ENCODE results near the gene SSC5D.
"Not testable (repeated sequence)": the region's sequence is repeated elsewhere in the genome, so short reads cannot be mapped to it uniquely, and the experiment has no call there.

SSC5D gene

GRCh38 chr19:55487924-55488687, at the start of gene SSC5D:
Gene SSC5D, plus strand, starts transcription at chr19:55488436. Its CDS starts 154 bp downstream, at chr19:55488590.
- DNase-seq, result peak; percentile 87

DNA sequence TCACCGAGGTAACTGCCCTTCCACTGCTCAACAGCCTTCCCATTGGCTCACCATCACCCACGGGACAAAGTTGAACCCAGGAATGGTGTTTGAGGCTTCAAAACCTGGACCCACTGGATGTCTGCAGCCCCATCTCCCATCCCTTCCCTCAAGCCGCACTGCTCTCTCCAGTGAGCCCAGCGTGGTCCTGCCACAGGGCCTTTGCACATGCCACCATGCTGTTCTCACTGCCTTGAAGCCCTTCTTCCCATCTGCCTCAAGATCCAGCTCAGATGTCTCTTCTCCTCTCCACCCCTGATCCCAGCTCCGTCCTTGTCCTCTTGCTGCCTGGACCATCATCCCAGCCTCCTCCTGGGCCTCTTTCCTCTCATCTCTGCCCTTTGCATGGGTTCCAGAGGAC, 49.2 kb upstream of the SSC5D start:
- no peak for DNase-seq

- no peak for DNase-seq
Measured at GRCh38 chr19:55440411-55441105, 47.7 kb upstream of the SSC5D start.

- DNase-seq, result no peak
Measured at GRCh38 chr19:55441319-55441691, 46.9 kb upstream of the SSC5D start.

DNA sequence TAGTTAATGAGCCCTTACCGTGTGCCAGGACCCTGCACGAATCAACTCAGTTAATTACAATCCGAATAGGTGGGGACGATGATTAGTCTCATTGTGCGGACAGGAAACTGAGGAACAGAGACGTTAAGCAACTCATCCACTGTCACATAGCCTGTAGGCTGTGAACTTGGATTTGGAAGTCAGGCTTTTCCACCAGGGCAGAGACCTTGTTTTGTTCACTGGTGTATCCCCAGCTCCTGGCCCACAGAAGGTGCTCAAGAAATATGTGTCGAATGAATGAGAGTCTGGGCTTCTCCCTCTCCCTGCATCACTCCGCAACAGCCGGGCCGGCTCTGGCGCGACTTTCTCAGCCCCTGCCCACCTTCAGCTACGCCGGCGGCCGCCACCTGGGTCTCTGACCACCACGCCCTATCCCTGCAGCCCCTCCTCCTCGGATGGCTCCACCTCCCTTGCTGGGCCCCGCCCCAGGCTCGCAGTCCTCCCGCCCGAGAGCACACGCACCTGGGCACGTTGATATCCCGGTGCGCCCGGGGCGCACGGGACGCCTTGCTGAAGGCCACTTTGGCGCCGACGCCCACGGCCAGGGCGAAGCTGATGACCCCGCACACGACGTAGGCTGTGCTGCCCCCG, 46.4 kb upstream of the SSC5D start:
- no peak for DNase-seq

DNA sequence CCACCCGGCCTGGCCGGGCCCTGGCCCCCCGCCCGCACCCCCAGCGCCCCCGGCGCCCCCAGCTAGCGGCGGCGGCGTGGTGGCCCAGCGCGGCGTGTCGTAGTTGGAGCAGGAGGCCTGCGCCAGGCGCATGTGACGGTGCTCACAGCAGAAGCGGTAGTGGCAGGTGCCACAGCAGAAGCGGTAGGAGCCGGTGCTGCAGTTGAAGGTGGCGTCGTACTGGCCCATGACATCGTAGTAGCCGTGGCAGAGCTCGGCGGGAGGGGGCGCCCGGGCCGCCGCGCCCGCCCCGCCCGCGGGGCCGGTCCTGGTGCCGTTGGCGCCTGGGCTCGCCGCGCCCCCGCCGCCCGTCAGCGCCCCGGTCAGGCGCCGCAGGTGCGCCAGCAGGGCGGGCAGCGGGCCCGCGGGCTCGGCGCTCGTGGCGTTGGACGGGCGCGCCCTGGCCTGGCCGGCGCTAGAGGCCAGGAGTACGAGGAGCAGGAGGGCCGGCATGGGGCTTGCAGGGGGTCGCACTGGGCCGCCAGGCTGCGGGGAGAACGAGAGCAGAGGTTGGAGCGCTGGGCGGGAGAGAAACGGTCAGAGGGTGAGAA, 45.8 kb upstream of the SSC5D start:
- DNase-seq, result no peak

GRCh38 chr19:55443045-55443823, 45.0 kb upstream of the SSC5D start, which contains the start of gene SHISA7:
Gene SHISA7, minus strand, starts transcription at chr19:55443300. Its CDS starts 437 bp downstream, at chr19:55442863.
- DNase-seq, result no peak

DNA sequence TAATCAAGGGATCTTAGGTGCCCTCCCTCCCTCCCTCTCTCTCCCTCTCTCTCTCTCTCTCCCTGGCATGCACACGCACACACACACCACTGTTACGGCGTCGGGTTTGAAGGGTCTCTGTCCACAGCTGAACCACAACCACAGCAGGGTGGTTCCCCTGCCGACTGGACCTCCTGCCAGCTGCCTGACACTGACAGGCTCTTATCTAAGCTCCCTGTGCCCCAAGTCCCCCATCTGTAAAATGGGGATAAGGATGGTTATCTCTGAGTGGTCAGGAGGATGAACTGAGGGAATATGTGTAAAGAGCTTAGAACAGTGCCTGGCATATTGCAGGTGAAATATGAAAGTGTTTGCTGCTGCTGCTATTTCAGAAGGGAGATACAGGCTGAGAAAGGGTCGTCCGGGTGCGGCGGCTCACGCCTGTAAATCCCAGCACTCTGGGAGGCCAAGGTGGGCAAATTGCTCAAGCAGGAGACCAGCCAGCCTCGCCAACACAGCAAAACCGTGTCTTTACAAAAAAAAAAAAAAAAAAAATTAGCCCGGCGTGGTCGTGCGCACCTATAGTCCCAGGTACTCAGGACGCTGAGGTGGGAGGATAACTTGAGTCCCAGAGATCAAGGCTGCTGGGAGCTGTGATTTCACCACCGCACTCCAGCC, 44.3 kb upstream of the SSC5D start:
- no peak for DNase-seq

DNA sequence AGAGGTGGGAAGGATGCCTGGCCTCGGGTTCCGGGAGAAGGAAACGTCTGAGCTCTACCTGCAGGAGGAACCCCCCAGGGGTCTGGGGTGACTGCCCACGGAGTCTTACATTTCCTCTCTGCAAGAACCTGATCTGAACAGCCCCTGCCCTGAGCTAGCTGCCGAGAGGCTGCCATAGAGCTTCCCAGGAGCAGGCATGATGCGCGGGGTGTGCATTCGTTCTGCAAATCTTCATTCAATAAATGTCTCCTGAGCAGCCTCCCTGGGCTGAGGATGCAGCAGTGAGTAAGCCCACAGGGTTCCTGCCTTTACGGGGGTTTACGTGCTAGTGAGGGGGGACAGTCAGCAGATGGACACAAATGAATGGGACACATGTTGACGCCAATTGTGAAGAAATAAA, 43.6 kb upstream of the SSC5D start:
- DNase-seq, result no peak

GRCh38 chr19:55446060-55446459, 42.2 kb upstream of the SSC5D start:
- DNase-seq, result no peak

- DNase-seq, result no peak
Measured at GRCh38 chr19:55447421-55448174, 40.6 kb upstream of the SSC5D start.

GRCh38 chr19:55448175-55448490, 40.1 kb upstream of the SSC5D start:
- not testable (repeated sequence) for DNase-seq

GRCh38 chr19:55449469-55449868, 38.8 kb upstream of the SSC5D start:
- no peak for DNase-seq

GRCh38 chr19:55451163-55451964, 36.9 kb upstream of the SSC5D start:
- no peak for DNase-seq

- peak; percentile 50 for DNase-seq
Measured at GRCh38 chr19:55451965-55452748, 36.1 kb upstream of the SSC5D start.

GRCh38 chr19:55452749-55453346, 35.4 kb upstream of the SSC5D start:
- DNase-seq, result peak; percentile 96

- DNase-seq, result no peak
Measured at GRCh38 chr19:55453511-55454260, 34.5 kb upstream of the SSC5D start.

GRCh38 chr19:55454787-55455243, 33.4 kb upstream of the SSC5D start:
- no peak for DNase-seq
